NOMO-1 (cell line): Measurements from ENCODE around the gene ARHGAP22.
A peak's percentile ranks its signal among the peaks of the same experiment; 100 is the strongest.

Source experiments
- DNase-seq, 2 experiments: peaks; one replicate each; lab custom pipeline; 2025; ENCODE audit not compliant: unreplicated experiment in 2 of 2; lab: John Stamatoyannopoulos, UW

Gene ARHGAP22

GRCh38 chr10:48536916-48537890 lies 67.7 kb downstream of the ARHGAP22 start:
- DNase-seq, result no peak

DNA sequence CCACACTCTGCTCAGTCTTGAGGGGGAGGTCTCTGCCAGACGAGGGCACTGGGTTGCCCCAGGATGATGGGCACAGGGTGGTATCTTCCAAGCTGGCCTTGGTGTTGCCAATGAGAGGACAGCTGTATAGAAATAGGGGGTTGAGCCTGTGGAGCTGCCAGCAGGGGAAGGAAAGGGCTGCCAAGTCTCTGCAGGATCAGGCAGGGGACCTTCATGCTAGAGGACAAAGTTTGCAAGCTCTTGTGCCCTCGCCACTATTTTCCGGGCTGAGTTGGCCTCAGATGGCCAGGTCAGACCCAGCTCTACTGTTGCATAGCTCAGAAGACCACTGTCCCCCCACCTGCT lies 68.7 kb downstream of the ARHGAP22 start:
- no peak for DNase-seq

DNA sequence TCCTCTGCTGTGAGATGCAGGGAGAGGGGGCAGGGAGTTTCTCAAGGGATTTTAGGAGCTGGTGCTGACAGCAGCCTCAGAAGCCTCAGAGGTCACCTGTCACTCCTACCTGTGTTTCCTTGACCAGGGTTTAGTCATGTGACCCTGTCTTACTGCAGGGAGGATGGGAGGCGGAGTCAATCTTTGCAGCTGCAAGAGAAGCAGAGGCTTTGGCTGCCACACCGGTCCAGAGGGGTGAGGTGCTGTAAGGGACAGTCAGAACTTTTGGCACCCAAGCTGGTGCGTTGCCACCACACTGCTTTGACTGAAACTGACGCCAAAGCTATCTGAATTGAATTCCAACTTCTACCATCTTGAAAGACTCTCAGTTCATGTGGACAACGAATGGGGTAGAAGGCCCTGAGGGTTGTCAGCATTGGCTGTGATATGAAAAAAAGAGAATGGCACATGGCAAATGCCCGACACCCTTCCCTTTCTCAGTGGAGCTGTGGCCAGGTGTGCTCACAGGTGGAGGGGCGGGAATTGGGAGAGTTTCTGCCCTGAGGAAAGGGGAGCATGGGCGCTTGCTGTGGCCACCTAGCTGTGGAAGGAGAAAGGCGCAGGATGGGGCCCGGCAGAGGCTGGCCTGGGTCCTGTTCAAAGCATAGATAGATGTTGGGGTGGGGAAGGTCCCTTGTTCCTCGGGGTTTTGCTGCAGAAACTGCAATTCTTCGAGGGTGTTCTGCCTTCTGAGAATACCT lies 69.3 kb downstream of the ARHGAP22 start:
- DNase-seq, result no peak

DNA sequence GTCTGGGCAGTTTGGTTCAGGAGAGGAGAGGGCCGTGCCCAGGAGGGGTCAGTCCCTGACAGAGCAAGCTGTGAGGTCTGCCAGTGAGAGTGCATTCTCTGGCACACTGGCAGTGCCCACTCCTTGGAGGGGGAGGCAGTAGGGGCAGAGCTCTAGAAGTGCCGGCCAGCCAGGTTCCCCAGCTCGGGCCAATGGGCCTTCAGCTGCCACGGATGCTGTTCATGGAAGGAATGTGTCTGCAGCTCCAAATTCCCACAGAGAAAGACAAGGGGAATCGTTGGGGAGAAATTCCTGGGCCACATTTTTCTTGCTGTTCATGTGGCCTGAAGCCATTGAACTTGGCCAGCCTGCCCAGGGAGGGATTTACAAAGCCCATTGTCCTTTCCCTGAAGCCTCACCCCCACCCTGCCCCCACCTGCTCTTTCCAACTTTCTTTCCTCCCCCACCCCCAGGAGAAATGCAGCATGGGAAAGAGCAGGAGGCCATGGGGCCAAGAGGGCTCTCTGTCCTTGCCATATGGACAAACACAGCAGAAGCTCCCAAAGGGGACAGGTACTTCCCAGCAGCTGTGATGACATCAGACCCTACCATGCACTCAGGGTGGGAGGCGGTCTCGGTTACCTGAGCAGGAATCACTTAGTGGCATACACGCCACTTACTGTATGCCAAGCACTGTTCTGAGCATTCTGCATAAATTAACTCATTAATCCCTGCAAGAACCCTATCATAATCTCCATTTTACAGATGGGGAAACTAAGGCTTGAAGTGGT lies 70.7 kb downstream of the ARHGAP22 start:
- DNase-seq, result no peak

DNA sequence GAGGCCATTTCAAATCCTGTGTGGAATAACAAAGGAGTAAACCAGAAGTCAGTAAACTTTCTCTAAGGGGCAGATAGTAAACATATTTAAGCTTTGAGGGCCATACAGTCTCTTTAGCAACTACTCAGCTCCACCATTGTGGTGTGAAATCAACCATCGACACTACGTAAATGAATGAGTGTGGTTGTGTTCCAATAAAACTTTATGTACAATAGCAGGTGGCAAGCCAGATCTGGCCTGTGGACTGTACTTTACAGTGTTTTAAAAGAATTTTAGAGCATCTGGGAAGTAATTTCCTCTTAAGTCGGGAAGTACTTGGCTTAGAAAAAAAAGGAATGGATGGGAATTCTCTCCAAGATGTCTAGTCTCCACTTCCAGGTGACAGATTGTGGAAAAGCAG lies 71.3 kb downstream of the ARHGAP22 start:
- DNase-seq, result no peak

- DNase-seq, result no peak
These were observed 73.4 kb downstream of the ARHGAP22 start for GRCh38 chr10:48531486-48531885.

DNA sequence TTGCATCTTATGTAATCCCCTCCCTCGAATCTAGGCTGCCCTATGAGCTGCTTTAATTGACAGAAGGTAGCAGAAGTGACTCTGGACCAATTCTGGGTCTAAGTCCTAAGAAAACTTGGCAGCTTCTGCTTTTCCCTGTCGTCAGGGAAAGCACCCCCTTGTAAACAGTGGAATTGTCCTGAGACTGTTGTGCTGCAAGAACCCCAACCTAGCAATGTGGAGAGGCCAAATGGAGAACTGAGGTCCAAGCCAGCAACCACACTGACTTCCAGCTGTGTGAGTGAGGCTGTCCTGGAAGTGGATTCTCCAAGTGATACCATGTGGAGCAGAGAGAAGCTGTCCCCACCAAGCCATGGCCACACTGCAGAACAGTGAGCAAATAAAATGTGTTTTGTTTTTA lies 75.5 kb downstream of the ARHGAP22 start:
- no peak for DNase-seq

GRCh38 chr10:48527756-48528155 lies 77.1 kb downstream of the ARHGAP22 start:
- no peak for DNase-seq

GRCh38 chr10:48526846-48527505 lies 77.9 kb downstream of the ARHGAP22 start:
- no peak for DNase-seq

DNA sequence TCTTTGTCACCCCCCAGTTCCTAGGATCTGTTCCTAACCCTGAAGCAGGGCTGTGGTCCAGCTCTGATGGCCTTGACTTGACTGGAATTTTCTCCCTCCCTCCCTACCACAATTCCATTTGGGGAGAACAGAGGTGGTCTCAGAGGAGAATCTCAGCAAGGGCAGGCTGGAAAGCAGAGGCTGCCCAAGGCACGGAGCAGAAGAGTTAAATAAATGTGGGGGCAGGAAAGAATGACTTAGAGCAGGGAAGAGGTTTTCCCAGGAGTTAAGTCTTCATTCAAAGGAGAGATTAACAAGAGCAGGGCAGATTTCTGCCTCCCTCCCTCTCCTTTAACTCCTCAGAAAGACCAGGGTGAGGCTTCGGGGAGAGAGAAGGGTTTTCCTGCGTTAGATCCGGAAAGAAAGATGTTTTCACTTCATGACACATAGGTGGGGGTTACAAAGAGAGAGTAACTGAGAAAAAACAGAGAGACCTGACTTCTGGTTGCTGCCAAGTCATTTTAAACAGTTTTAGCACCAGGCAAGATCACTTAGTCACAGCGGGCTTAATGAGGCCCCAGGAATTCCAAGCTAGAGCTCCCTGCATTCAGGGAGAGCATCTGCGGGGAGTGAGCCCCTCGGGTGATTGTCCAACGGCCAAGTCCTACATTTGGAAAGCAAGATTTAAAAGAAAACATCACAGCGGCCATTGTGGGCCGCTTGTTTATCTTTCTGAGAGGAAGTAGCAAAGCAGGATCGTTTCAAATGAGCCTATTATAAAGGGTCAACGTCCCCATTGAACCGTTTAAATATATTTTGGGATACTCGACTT lies 78.7 kb downstream of the ARHGAP22 start:
- DNase-seq, result no peak

- DNase-seq, result no peak
These were observed 79.8 kb downstream of the ARHGAP22 start for GRCh38 chr10:48525113-48525512.

DNA sequence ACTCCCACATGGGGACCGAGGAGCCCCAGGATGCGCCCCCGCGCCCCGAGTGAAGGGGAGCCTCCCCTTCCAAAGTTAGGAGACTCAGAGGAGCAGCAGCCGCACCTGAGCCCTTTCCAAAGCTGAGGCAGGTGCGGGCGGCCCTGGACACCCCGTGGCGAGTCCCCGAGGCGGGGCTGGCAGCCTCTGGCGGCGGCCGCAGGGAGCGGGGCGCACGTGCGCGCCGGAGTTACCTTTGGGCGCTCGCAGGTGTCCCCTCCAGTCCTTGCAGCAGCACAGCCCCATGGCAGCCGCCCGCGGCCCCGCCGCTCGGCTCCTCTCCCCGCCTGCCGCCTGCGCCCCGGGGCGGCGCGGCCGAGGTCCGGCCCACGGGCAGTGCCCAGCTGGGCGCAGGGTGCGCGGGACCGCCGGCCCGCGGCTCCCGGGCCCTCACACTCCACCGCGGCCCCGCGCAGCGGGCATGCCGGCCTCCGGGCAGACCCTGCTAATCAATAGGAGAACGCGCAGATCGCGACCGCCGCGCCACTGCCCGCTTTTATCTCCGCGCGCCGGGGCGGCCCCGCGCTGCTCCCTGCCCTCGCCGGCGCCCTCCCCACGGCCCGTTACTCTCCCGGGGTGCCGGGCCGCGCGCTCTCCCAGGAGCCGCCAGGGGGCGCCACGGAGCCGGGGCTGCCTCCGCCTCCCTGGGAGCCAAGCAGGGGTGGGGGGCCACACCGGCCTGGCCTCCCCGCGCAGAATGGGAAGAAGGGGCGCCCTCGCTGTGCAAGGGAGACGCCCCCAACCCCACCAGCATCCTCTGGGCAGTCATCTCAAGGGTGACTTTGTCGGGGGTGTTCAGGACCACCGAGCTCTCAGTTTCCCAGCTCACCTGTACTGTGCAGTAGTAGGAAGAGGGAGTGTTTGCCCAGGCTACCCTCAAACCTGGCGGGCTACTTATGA lies 80.8 kb downstream of the ARHGAP22 start:
- peak in 1 of 2 experiments; percentile 18 for DNase-seq

GRCh38 chr10:48523212-48523819 lies 81.6 kb downstream of the ARHGAP22 start:
- no peak for DNase-seq

DNA sequence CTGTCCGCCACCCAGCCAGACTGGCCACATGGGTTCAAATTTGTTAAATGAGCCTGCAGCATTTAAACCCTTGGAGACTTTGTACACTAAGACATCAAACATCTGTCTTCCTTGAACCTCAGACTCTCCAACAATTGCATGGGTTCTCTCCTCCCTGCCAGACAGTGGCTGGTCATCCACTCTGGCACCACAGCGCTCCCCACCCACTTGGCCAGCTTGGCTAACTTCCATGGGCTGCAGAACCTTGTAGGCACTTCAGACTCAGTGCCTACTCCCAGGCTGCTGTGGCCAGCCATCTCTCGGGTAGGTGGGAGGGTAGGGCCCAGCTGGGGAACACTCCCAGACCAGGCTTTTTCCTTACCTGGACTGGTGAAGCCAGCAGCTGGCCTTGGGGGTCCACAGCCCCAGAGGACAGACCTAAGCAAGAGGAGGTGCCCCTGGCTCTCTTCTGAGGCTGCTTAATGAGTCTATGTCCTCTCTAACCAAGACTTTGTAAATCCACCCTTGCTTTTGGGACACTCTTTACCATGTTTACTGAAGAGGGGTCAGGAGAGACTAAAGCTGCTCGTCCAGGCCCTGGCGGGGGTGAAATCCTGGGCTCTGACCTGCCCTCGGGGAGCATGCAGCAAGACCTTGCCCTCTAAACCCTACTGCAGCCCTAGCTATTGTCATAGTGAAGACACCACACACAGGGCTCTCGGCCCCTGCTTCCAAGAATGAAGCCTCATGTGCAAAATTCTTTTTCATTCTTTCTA lies 82.7 kb downstream of the ARHGAP22 start:
- no peak for DNase-seq

GRCh38 chr10:48520594-48520993 lies 84.3 kb downstream of the ARHGAP22 start:
- no peak for DNase-seq

DNA sequence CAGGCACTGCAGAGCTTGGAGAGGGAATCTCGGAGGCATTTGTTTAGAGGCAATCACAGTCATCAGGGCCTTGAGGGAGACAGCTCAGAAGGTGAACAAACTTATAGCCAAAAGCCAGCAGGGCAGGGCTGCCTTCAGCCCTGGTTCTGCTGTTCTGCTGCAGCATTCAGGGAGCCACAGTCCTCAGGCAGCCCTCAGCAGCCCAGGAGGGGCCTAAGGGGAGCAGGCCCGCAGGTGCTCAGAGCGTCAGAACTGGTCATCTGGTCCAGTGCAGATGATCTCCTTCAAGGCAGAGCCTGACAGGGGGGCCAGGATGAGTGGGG lies 84.7 kb downstream of the ARHGAP22 start:
- no peak for DNase-seq

GRCh38 chr10:48519481-48520183 lies 85.2 kb downstream of the ARHGAP22 start:
- no peak for DNase-seq
